HEK293 (cell line): ENCODE measurements around the gene CAV1.
A peak's percentile ranks its signal among the peaks of the same experiment; 100 is the strongest.

ENCODE experiments used
- CTCF ChIA-PET: fragments of 350-600 bp; formaldehyde crosslinking; extraction: SDS; loops from one replicate; lab custom pipeline; 2021; ENCODE audit warnings: antibody characterized with exemption; lab: Yijun Ruan, JAX
- POLR2A ChIA-PET: fragments of 300-600 bp; formaldehyde crosslinking; extraction: SDS; loops from one replicate; lab custom pipeline; 2020; ENCODE audit warnings: antibody characterized with exemption, inconsistent platforms; lab: Yijun Ruan, JAX
- H3K27ac ChIP-seq: fragments of 200-500 bp; sonication (Bioruptor generic); 2 replicates; pipeline ENCODE4 v1.5.1; 2014; ENCODE audit warnings: low read depth, low read length, control low read depth, inconsistent platforms; ENCODE audit errors: extremely low read depth
- H3K36me3 ChIP-seq, 2 experiments: fragments of 200-500 bp in 1 of 2; sonication (Bioruptor generic) in 1 of 2; 1 replicate in 1 of 2; 2 replicates in 1 of 2; pipeline ENCODE4 v1.5.1; 2014 to 2017; ENCODE audit warnings: inconsistent platforms in 2 of 2, low read length in 2 of 2; ENCODE audit not compliant: control insufficient read depth in 2 of 2, insufficient read depth in 1 of 2
- H3K4me1 ChIP-seq: fragments of 200-500 bp; sonication (Bioruptor generic); 2 replicates; pipeline ENCODE4 v1.5.1; 2014; ENCODE audit warnings: mild to moderate bottlenecking, low read length, inconsistent platforms; ENCODE audit not compliant: control insufficient read depth, insufficient read depth
- H3K4me3 ChIP-seq: 2 replicates; pipeline ENCODE4 v1.5.1; 2011; ENCODE audit warnings: low read depth, mild to moderate bottlenecking, control low read depth, low read length, moderate library complexity
- H3K9me3 ChIP-seq: fragments of 200-500 bp; sonication (Bioruptor generic); 2 replicates; pipeline ENCODE4 v1.5.1; 2014; ENCODE audit warnings: low read depth, low read length, inconsistent platforms; ENCODE audit not compliant: control insufficient read depth, insufficient read depth
- GLIS1 ChIP-seq: fragments of 450-650 bp; formaldehyde crosslinking; IDR thresholded peaks from 2 replicates; pipeline ENCODE4 v1.5.1; 2016; ENCODE audit warnings: missing biosample characterization, missing genetic modification characterization
- GLIS2 ChIP-seq: fragments of 450-650 bp; formaldehyde crosslinking; IDR thresholded peaks from 2 replicates; pipeline ENCODE4 v1.5.1; 2016; ENCODE audit warnings: missing biosample characterization, missing genetic modification characterization
- IKZF3 ChIP-seq: fragments of 450-650 bp; IDR thresholded peaks from 2 replicates; pipeline ENCODE4 v1.5.0; 2018; ENCODE audit warnings: missing biosample characterization, mild to moderate bottlenecking, missing genetic modification characterization, moderate library complexity
- INSM2 ChIP-seq: fragments of 450-650 bp; formaldehyde crosslinking; IDR thresholded peaks from 2 replicates; pipeline ENCODE4 v1.5.1; 2016; ENCODE audit warnings: missing biosample characterization, missing genetic modification characterization
- KLF8 ChIP-seq: fragments of 450-650 bp; formaldehyde crosslinking; IDR thresholded peaks from 2 replicates; pipeline ENCODE4 v1.5.1; 2016; ENCODE audit warnings: missing biosample characterization, missing genetic modification characterization
- MZF1 ChIP-seq: fragments of 450-650 bp; formaldehyde crosslinking; IDR thresholded peaks from 2 replicates; pipeline ENCODE4 v1.5.1; 2017; ENCODE audit warnings: missing biosample characterization, missing genetic modification characterization, borderline replicate concordance
- ZBTB10 ChIP-seq: fragments of 450-650 bp; formaldehyde crosslinking; IDR thresholded peaks from 2 replicates; pipeline ENCODE4 v1.5.1; 2016; ENCODE audit warnings: missing biosample characterization, missing genetic modification characterization
- ZBTB20 ChIP-seq: fragments of 450-650 bp; formaldehyde crosslinking; IDR thresholded peaks from 2 replicates; pipeline ENCODE4 v1.5.1; 2016; ENCODE audit warnings: missing biosample characterization, missing genetic modification characterization
- ZFP37 ChIP-seq: fragments of 450-650 bp; formaldehyde crosslinking; IDR thresholded peaks from 2 replicates; pipeline ENCODE4 v1.5.1; 2016; ENCODE audit warnings: missing biosample characterization, missing genetic modification characterization
- ZNF214 ChIP-seq: fragments of 450-650 bp; formaldehyde crosslinking; IDR thresholded peaks from 2 replicates; pipeline ENCODE4 v1.5.1; 2017; ENCODE audit warnings: missing biosample characterization, mild to moderate bottlenecking, missing genetic modification characterization, borderline replicate concordance
- ZNF341 ChIP-seq: fragments of 450-650 bp; formaldehyde crosslinking; IDR thresholded peaks from 2 replicates; pipeline ENCODE4; 2016; ENCODE audit warnings: low read depth, missing biosample characterization, missing genetic modification characterization
- ZNF366 ChIP-seq: fragments of 450-650 bp; formaldehyde crosslinking; conservative IDR thresholded peaks from 2 replicates; pipeline ENCODE4 v1.5.1; 2016; ENCODE audit warnings: missing biosample characterization, missing genetic modification characterization
- ZNF449 ChIP-seq: fragments of 450-650 bp; formaldehyde crosslinking; IDR thresholded peaks from 2 replicates; pipeline ENCODE4 v1.5.1; 2017; ENCODE audit warnings: missing biosample characterization, mild to moderate bottlenecking, missing genetic modification characterization, moderate library complexity
- ZNF501 ChIP-seq: fragments of 450-650 bp; formaldehyde crosslinking; IDR thresholded peaks from 2 replicates; pipeline ENCODE4 v1.5.1; 2016; ENCODE audit warnings: missing biosample characterization, missing genetic modification characterization
- ZNF768 ChIP-seq: fragments of 450-650 bp; formaldehyde crosslinking; IDR thresholded peaks from 2 replicates; pipeline ENCODE4 v1.5.1; 2018; ENCODE audit warnings: missing biosample characterization, mild to moderate bottlenecking, missing genetic modification characterization
- TF ChIP-seq, protein P1 (sequence below): fragments of 450-650 bp; formaldehyde crosslinking; IDR thresholded peaks from 2 replicates; pipeline ENCODE4 v1.5.1; 2016; ENCODE audit warnings: missing biosample characterization, missing genetic modification characterization
- TF ChIP-seq, protein P2 (sequence below): fragments of 450-650 bp; formaldehyde crosslinking; IDR thresholded peaks from 2 replicates; pipeline ENCODE4 v1.5.1; 2016; ENCODE audit warnings: missing biosample characterization, missing genetic modification characterization
- TF ChIP-seq, protein P3 (sequence below): fragments of 450-650 bp; formaldehyde crosslinking; IDR thresholded peaks from 2 replicates; pipeline ENCODE4; 2016; ENCODE audit warnings: missing biosample characterization, missing genetic modification characterization

CAV1 gene

GRCh38 chr7:116524221-116524608, 621 bp upstream of the CAV1 start:
- Histone ChIP-seq H3K9me3 (no peaks in the 10 kb centered on the region), H3K4me3 (peak overlapping the region; percentile 59), H3K27ac (peak overlapping the region; percentile 33; the same call in 1 of the 2 replicates), H3K4me1 (0 out of 2 replicates have a peak, but pooled peaks cover 4% of the 10 kb centered on the region), H3K36me3 (no peaks in the 10 kb centered on the region)
- POLR2A ChIA-PET, result no interaction called here
- CTCF ChIA-PET, result interaction anchor here (0.5 to 1.0 kb wide), 4 partner anchors 14 to 294 kb away, joined by 3 to 5 read pairs (median 4); no protein-coding TSS in a partner anchor
- TF ChIP-seq, protein P1, sequence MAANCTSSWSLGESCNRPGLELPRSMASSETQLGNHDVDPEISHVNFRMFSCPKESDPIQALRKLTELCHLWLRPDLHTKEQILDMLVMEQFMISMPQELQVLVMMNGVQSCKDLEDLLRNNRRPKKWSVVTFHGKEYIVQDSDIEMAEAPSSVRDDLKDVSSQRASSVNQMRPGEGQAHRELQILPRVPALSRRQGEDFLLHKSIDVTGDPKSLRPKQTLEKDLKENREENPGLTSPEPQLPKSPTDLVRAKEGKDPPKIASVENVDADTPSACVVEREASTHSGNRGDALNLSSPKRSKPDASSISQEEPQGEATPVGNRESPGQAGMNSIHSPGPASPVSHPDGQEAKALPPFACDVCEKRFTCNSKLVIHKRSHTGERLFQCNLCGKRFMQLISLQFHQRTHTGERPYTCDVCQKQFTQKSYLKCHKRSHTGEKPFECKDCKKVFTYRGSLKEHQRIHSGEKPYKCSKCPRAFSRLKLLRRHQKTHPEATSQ, result no peak
- TF ChIP-seq ZNF214 (tag by site-specific recombination) (no peak), ZBTB20 (peak; percentile 76), ZNF449 (tag by site-specific recombination) (no peak), MZF1 (tag by site-specific recombination) (no peak)
- TF ChIP-seq, protein P2, sequence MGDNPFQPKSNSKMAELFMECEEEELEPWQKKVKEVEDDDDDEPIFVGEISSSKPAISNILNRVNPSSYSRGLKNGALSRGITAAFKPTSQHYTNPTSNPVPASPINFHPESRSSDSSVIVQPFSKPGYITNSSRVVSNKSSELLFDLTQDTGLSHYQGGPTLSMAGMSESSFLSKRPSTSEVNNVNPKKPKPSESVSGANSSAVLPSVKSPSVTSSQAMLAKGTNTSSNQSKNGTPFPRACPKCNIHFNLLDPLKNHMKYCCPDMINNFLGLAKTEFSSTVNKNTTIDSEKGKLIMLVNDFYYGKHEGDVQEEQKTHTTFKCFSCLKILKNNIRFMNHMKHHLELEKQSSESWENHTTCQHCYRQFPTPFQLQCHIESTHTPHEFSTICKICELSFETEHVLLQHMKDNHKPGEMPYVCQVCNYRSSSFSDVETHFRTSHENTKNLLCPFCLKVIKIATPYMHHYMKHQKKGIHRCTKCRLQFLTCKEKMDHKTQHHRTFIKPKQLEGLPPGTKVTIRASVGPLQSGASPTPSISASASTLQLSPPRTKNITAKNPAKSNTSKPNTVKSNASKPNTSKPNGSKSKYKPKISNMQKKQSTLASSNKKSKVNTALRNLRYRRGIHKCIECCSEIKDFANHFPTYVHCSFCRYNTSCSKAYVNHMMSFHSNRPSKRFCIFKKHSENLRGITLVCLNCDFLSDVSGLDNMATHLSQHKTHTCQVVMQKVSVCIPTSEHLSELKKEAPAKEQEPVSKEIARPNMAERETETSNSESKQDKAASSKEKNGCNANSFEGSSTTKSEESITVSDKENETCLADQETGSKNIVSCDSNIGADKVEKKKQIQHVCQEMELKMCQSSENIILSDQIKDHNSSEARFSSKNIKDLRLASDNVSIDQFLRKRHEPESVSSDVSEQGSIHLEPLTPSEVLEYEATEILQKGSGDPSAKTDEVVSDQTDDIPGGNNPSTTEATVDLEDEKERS (tag by site-specific recombination), result no peak

DNA sequence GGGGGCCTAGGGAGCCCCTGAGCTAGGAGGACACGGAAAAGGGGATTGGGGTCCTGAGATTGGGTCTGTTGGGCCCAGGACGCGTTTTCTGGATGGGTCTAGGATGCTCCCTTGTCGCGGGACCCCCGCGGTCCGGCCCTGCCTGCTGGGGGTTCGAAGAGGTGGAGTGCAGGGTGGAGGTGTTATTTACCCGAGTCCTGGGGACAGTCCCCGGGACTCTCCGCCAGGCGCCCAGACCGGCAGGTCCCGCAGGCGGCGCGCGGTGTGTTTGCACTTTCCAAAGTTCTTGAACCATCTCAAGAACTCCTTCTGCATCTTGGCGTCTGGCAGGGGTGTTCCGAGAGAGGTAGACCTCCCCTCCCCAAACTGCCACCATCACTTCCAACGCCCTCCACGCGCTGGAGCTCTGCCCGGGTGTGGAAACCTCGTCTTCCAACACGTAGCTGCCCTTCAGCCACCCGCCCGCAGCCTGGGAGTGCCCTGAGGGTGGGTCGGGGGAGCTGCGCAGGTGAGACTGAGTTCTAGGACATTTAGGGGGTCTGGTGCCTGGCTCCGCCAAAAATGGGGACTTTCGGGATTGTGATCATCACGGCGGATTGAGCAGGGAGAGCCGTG, 569 bp downstream of the CAV1 start:
- ChIA-PET CTCF (interaction anchor here (0.5 to 2.4 kb wide), 19 partner anchors 11 to 405 kb away, joined by 3 to 36 read pairs (median 4); no protein-coding TSS in a partner anchor), POLR2A (interaction anchor here (1.0 to 2.0 kb wide), 7 partner anchors 10 to 99 kb away, joined by 3 to 8 read pairs (median 3); partner anchors contain the start of gene CAV2)
- Histone ChIP-seq H3K4me3 (peak overlapping the region; percentile 59), H3K36me3 (no peaks in the 10 kb centered on the region), H3K4me1 (0 out of 2 replicates have a peak, but pooled peaks cover 4% of the 10 kb centered on the region), H3K27ac (peak overlapping the region; percentile 93), H3K9me3 (no peaks in the 10 kb centered on the region)
- TF ChIP-seq GLIS2 (tag by site-specific recombination) (peak; percentile 59), ZBTB10 (tag by site-specific recombination) (0 out of 2 replicates have a peak, but pooled peaks have one; percentile 21), KLF8 (tag by site-specific recombination) (peak; percentile 13; the same call in 1 of the 2 replicates), ZNF768 (tag by site-specific recombination) (no peak), ZBTB20 (peak; percentile 48; the same call in 1 of the 2 replicates), IKZF3 (no peak), ZNF341 (tag by site-specific recombination) (peak; percentile 72), ZNF366 (tag by site-specific recombination) (0 out of 2 replicates have a peak, but pooled peaks have one; percentile 9), INSM2 (tag by site-specific recombination) (no peak), GLIS1 (tag by site-specific recombination) (peak; percentile 97), ZFP37 (tag by site-specific recombination) (0 out of 2 replicates have a peak, but pooled peaks have one; percentile 20), ZNF501 (0 out of 2 replicates have a peak, but pooled peaks have one; percentile 30)
- TF ChIP-seq, protein P3, sequence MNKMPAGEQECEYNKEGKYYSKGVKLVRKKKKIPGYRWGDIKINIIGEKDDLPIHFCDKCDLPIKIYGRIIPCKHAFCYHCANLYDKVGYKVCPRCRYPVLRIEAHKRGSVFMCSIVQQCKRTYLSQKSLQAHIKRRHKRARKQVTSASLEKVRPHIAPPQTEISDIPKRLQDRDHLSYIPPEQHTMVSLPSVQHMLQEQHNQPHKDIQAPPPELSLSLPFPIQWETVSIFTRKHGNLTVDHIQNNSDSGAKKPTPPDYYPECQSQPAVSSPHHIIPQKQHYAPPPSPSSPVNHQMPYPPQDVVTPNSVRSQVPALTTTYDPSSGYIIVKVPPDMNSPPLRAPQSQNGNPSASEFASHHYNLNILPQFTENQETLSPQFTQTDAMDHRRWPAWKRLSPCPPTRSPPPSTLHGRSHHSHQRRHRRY (tag by site-specific recombination), result no peak
